Transverse colon (tissue), 4 donors: ENCODE results near the gene LMF1. TPM values are rescaled to one million over a fixed set of nuclear protein-coding genes. Genes with fewer than 3 reads are reported as not detected.

Experiments
- DNase-seq: peaks from one replicate; pipeline ENCODE4 v3.0.0-alpha.2; 2019
- H3K27ac ChIP-seq, 4 donors: fragments of 200-600 bp; sonication (generic); 2 replicates each; pipeline ENCODE4 v1.5.1; 2016 to 2018; ENCODE audit warnings: inconsistent platforms in 4 of 4
- H3K27me3 ChIP-seq: fragments of 200-600 bp; sonication (generic); 2 replicates; pipeline ENCODE4 v1.5.1; 2017; ENCODE audit warnings: inconsistent platforms
- H3K36me3 ChIP-seq, 4 donors: fragments of 200-600 bp; sonication (generic); 2 replicates each; pipeline ENCODE4 v1.5.1; 2017 to 2019; ENCODE audit warnings: inconsistent platforms in 4 of 4
- H3K4me1 ChIP-seq, 4 donors: fragments of 200-600 bp; sonication (generic); 2 replicates each; pipeline ENCODE4 v1.5.1; 2017 to 2020; ENCODE audit warnings: inconsistent platforms in 4 of 4
- H3K4me3 ChIP-seq, 4 donors: fragments of 200-600 bp; sonication (generic); 1 replicate in 1 of 4; 2 replicates in 3 of 4; pipeline versions ENCODE4 v1.5.1 to v1.6.1; 2017 to 2019; ENCODE audit warnings: inconsistent platforms in 4 of 4
- H3K9me3 ChIP-seq, 2 donors: fragments of 200-600 bp; sonication (generic); 2 replicates each; pipeline ENCODE4 v1.5.1; 2017 to 2019; ENCODE audit warnings: inconsistent platforms in 2 of 2
- CTCF ChIP-seq, 5 experiments: fragments of 200-600 bp in 3 of 5; fragments of 450-650 bp in 2 of 5; sonication (generic) in 3 of 5; IDR thresholded peaks; 1 replicate in 2 of 5; 2 replicates in 3 of 5; pipeline ENCODE4 v1.5.1; 2016 to 2017; ENCODE audit warnings: antibody characterized with exemption in 5 of 5, inconsistent platforms in 3 of 5, mild to moderate bottlenecking in 2 of 5, moderate library complexity in 1 of 5
- EP300 ChIP-seq: sonication (generic); formaldehyde crosslinking; IDR thresholded peaks from one replicate; pipeline ENCODE4 v1.6.1; 2017; ENCODE audit warnings: antibody characterized with exemption, low read depth
- POLR2A ChIP-seq: fragments of 450-650 bp; IDR thresholded peaks from one replicate; pipeline ENCODE4 v1.6.1; 2016; ENCODE audit warnings: antibody characterized with exemption, mild to moderate bottlenecking, moderate library complexity
- POLR2AphosphoS5 ChIP-seq, 3 donors: sonication (generic); formaldehyde crosslinking; IDR thresholded peaks; one replicate each; pipeline ENCODE4 v1.6.1; 2016; ENCODE audit warnings: antibody characterized with exemption in 3 of 3
- WGBS, 2 donors: methylation state at CpG; one replicate each; pipeline ENCODE4 v1.1.5; 2018; ENCODE audit warnings: low coverage in 1 of 2; 5-methylcytosine and 5-hydroxymethylcytosine counted together
- in situ Hi-C, 4 donors: fragments of 200-750 bp; cut with MboI; loops; one replicate each; pipeline versions ENCODE4 v1.15.0 to v1.15.1; 2017; ENCODE audit warnings: low sequenced_read_pairs in 3 of 4, low pct_ligation_motif_present in 1 of 4, low pct_unique_long_range_greater_than_20kb in 1 of 4
- intact Hi-C: fragments of 100-400 bp; cut with DNase I; formaldehyde crosslinking; loops from one replicate; pipeline ENCODE4 v1.15.1; 2023; ENCODE audit warnings: low total_unique reads
- total RNA-seq, 4 donors: library from RNA; depleted of rRNA; stranded (reverse); fragments of >200 nt; gene quantifications; one replicate each; pipeline ENCODE4 v1.1.0, GENCODE V29; 2016

The LMF1 gene
- total RNA-seq, 4 donors from 2014 or later: 15.9 to 34.8 (median 19.6) TPM

GRCh38 chr16:873243-873661, 97.5 kb downstream of the LMF1 start:
- Histone ChIP-seq H3K4me3 (no peak overlapping the region), H3K27ac (no peak overlapping the region), H3K36me3 (no peaks in the 10 kb centered on the region), H3K9me3 (no peaks in the 10 kb centered on the region), H3K4me1 (no peaks in the 10 kb centered on the region), H3K27me3 (no peaks in the 10 kb centered on the region)
- intact Hi-C loops: no loop called here
- in situ Hi-C loops: no loop called here
- TF ChIP-seq CTCF (IDR thresholded peaks at IDR 0.05) (no peak), POLR2AphosphoS5 (IDR thresholded peaks at IDR 0.05) (no peak), EP300 (no peak), POLR2A (no peak)
- DNase-seq: no peak
- WGBS, 2 donors: 85% methylated on average over 27 of the region's 29 CpGs; no CpG with 5 or more reads in 1 of the 2 donors

- Histone ChIP-seq H3K36me3 (no peaks in the 10 kb centered on the region), H3K9me3 (no peaks in the 10 kb centered on the region), H3K4me1 (no peaks in the 10 kb centered on the region), H3K27me3 (no peaks in the 10 kb centered on the region), H3K27ac (no peak overlapping the region), H3K4me3 (no peak overlapping the region)
- TF ChIP-seq POLR2A (no peak), CTCF (IDR thresholded peaks at IDR 0.05) (no peak), POLR2AphosphoS5 (IDR thresholded peaks at IDR 0.05) (no peak), EP300 (no peak)
- DNase-seq: no peak
- WGBS, 2 donors: 93% methylated on average over 23 of the region's 23 CpGs; no CpG with 5 or more reads in 1 of the 2 donors
- intact Hi-C loops (no loop called here), in situ Hi-C loops (no loop called here)
Observed at GRCh38 chr16:872436-873242, 98.1 kb downstream of the LMF1 start.

GRCh38 chr16:871562-872345, 99.0 kb downstream of the LMF1 start:
- no peaks in the 10 kb centered on the region for H3K9me3 ChIP-seq
- DNase-seq: no peak
- in situ Hi-C loops: no loop called here
- H3K27me3 ChIP-seq: no peaks in the 10 kb centered on the region
- WGBS, 2 donors: 83 to 91% methylated on average over 7 to 30 of the region's 30 CpGs
- H3K4me3 ChIP-seq: no peak overlapping the region
- no peaks in the 10 kb centered on the region for H3K4me1 ChIP-seq
- H3K27ac ChIP-seq: no peak overlapping the region
- intact Hi-C loops: no loop called here
- no peaks in the 10 kb centered on the region for H3K36me3 ChIP-seq
- TF ChIP-seq CTCF (IDR thresholded peaks at IDR 0.05) (no peak), POLR2AphosphoS5 (IDR thresholded peaks at IDR 0.05) (no peak), EP300 (no peak), POLR2A (no peak)

- Histone ChIP-seq H3K27me3 (no peaks in the 10 kb centered on the region), H3K36me3 (no peaks in the 10 kb centered on the region), H3K27ac (no peak overlapping the region), H3K4me1 (no peaks in the 10 kb centered on the region), H3K4me3 (no peak overlapping the region), H3K9me3 (no peaks in the 10 kb centered on the region)
- TF ChIP-seq POLR2A (no peak), POLR2AphosphoS5 (IDR thresholded peaks at IDR 0.05) (no peak), CTCF (IDR thresholded peaks at IDR 0.05) (no peak), EP300 (no peak)
- DNase-seq: peak; percentile 19
- WGBS, 2 donors: 89% methylated on average over 31 of the region's 31 CpGs; no CpG with 5 or more reads in 1 of the 2 donors
- in situ Hi-C loops (no loop called here), intact Hi-C loops (no loop called here)
Observed at GRCh38 chr16:870856-871561, 99.8 kb downstream of the LMF1 start.
